H9 (cell line): ENCODE data around the gene HOXA9. TPM values are rescaled to one million over a fixed set of nuclear protein-coding genes. Genes with fewer than 3 reads are reported as not detected.

Experiments used
- DNase-seq: peaks from one replicate; pipeline ENCODE4 v3.0.0-alpha.2; 2017
- H2AFZ ChIP-seq: one replicate; pipeline ENCODE4 v1.6.1; 2013; ENCODE audit warnings: mild to moderate bottlenecking, low read length, control low read depth, moderate library complexity
- H2AK5ac ChIP-seq: 2 replicates; pipeline ENCODE4 v1.6.1; 2013; ENCODE audit warnings: low read length, control low read depth, mixed read lengths; ENCODE audit not compliant: insufficient read length
- H2BK120ac ChIP-seq: one replicate; pipeline ENCODE4 v1.6.1; 2013; ENCODE audit warnings: low read depth, mild to moderate bottlenecking, low read length, control low read depth, inconsistent platforms; ENCODE audit not compliant: poor library complexity, severe bottlenecking
- H2BK12ac ChIP-seq: 2 replicates; pipeline ENCODE4 v1.6.1; 2013; ENCODE audit warnings: low read length, control low read depth, mixed read lengths, low read depth; ENCODE audit not compliant: insufficient read length
- H2BK15ac ChIP-seq: 2 replicates; pipeline ENCODE4 v1.6.1; 2013; ENCODE audit warnings: low read depth, low read length, control low read depth
- H2BK20ac ChIP-seq: one replicate; pipeline ENCODE4 v1.6.1; 2013; ENCODE audit warnings: low read depth, mild to moderate bottlenecking, low read length, control low read depth, inconsistent platforms; ENCODE audit not compliant: poor library complexity, severe bottlenecking
- H2BK5ac ChIP-seq: 2 replicates; pipeline ENCODE4 v1.6.1; 2013; ENCODE audit warnings: low read length, control low read depth, mixed read lengths; ENCODE audit not compliant: insufficient read length
- H3K14ac ChIP-seq: 2 replicates; pipeline ENCODE4 v1.6.1; 2013; ENCODE audit warnings: low read length, control low read depth; ENCODE audit not compliant: insufficient read depth
- H3K18ac ChIP-seq: 2 replicates; pipeline ENCODE4 v1.6.1; 2013; ENCODE audit warnings: low read depth, mild to moderate bottlenecking, mixed read lengths, low read length, control low read depth; ENCODE audit not compliant: insufficient read length
- H3K23ac ChIP-seq: 2 replicates; pipeline ENCODE4 v1.6.1; 2013; ENCODE audit warnings: low read length, control low read depth, mixed read lengths, low read depth; ENCODE audit not compliant: insufficient read length
- H3K23me2 ChIP-seq: 2 replicates; pipeline ENCODE4 v1.6.1; 2013; ENCODE audit warnings: low read depth, mild to moderate bottlenecking, mixed read lengths, low read length, control low read depth; ENCODE audit not compliant: insufficient read length, poor library complexity, severe bottlenecking
- H3K27ac ChIP-seq: 2 replicates; pipeline ENCODE4 v1.5.1; 2013; ENCODE audit warnings: low read length, control low read depth, mixed read lengths, low read depth; ENCODE audit not compliant: insufficient read length
- H3K27me3 ChIP-seq: 2 replicates; pipeline ENCODE4 v1.6.1; 2013; ENCODE audit warnings: low read length, control low read depth, inconsistent platforms; ENCODE audit not compliant: insufficient read depth
- H3K4ac ChIP-seq: 2 replicates; pipeline ENCODE4 v1.6.1; 2013; ENCODE audit warnings: low read depth, mild to moderate bottlenecking, control low read depth, inconsistent platforms, low read length, moderate library complexity
- H3K4me1 ChIP-seq: 2 replicates; pipeline ENCODE4 v1.6.1; 2013; ENCODE audit warnings: low read length, control low read depth, inconsistent platforms; ENCODE audit not compliant: insufficient read depth
- H3K4me2 ChIP-seq: 2 replicates; pipeline ENCODE4 v1.6.1; 2013; ENCODE audit warnings: low read length, control low read depth, mixed read lengths; ENCODE audit not compliant: insufficient read length, insufficient read depth
- H3K56ac ChIP-seq: 2 replicates; pipeline ENCODE4 v1.6.1; 2013; ENCODE audit warnings: low read depth, mild to moderate bottlenecking, mixed read lengths, low read length, control low read depth; ENCODE audit not compliant: insufficient read length
- H3K79me1 ChIP-seq: 2 replicates; pipeline ENCODE4 v1.6.1; 2013; ENCODE audit warnings: low read depth, mild to moderate bottlenecking, moderate library complexity, low read length, control low read depth, inconsistent platforms; ENCODE audit not compliant: insufficient read depth, poor library complexity, severe bottlenecking
- H3K79me2 ChIP-seq: 2 replicates; pipeline ENCODE4 v1.6.1; 2013; ENCODE audit warnings: low read length, control low read depth, inconsistent platforms; ENCODE audit not compliant: insufficient read depth
- H3K9ac ChIP-seq: 2 replicates; pipeline ENCODE4 v1.6.1; 2013; ENCODE audit warnings: low read length, control low read depth, mixed read lengths; ENCODE audit not compliant: insufficient read length; ENCODE audit errors: extremely low read depth
- H3K9me3 ChIP-seq: one replicate; pipeline ENCODE4 v1.6.1; 2013; ENCODE audit warnings: low read depth, low read length, inconsistent platforms; ENCODE audit not compliant: control insufficient read depth
- H3T11ph ChIP-seq: one replicate; pipeline ENCODE4 v1.6.1; 2013; ENCODE audit warnings: mild to moderate bottlenecking, low read length, control low read depth, inconsistent platforms
- H4K20me1 ChIP-seq: one replicate; pipeline ENCODE4 v1.6.1; 2013; ENCODE audit not compliant: control insufficient read depth, insufficient read length, insufficient read depth
- H4K5ac ChIP-seq: 2 replicates; pipeline ENCODE4 v1.6.1; 2013; ENCODE audit warnings: low read depth, mild to moderate bottlenecking, mixed read lengths, low read length, control low read depth; ENCODE audit not compliant: insufficient read length
- H4K8ac ChIP-seq: replicated peaks from 2 replicates; pipeline ENCODE4 v1.6.1; 2013; ENCODE audit warnings: low read length, control low read depth, mixed read lengths, low read depth; ENCODE audit not compliant: insufficient read length
- H4K91ac ChIP-seq: 2 replicates; pipeline ENCODE4 v1.6.1; 2013; ENCODE audit warnings: low read depth, mild to moderate bottlenecking, moderate library complexity, mixed read lengths, low read length, control low read depth; ENCODE audit not compliant: insufficient read length
- H3K27ac Mint-ChIP-seq, 3 experiments: 2 replicates in 2 of 3; 3 replicates in 1 of 3; pipeline ENCODE4 v1.8.0; 2020 to 2021; ENCODE audit warnings: mixed read lengths in 3 of 3, mild to moderate bottlenecking in 1 of 3, moderate library complexity in 1 of 3
- H3K27me3 Mint-ChIP-seq: 2 replicates; pipeline ENCODE4 v1.8.0; 2021; ENCODE audit warnings: low read depth, mild to moderate bottlenecking, moderate library complexity, mixed read lengths
- H3K36me3 Mint-ChIP-seq, 3 experiments: 2 replicates in 2 of 3; 3 replicates in 1 of 3; pipeline ENCODE4 v1.8.0; 2020 to 2021; ENCODE audit warnings: low read depth in 3 of 3, mixed read lengths in 3 of 3; ENCODE audit not compliant: insufficient read depth in 1 of 3
- H3K4me1 Mint-ChIP-seq, 2 experiments: 2 replicates each; pipeline ENCODE4 v1.8.0; 2020; ENCODE audit warnings: mixed read lengths in 2 of 2
- H3K4me3 Mint-ChIP-seq, 2 experiments: 2 replicates in 1 of 2; 3 replicates in 1 of 2; pipeline ENCODE4 v1.8.0; 2020 to 2021; ENCODE audit warnings: mild to moderate bottlenecking in 2 of 2, mixed read lengths in 2 of 2, moderate library complexity in 1 of 2
- H3K9me3 Mint-ChIP-seq, 2 experiments: 2 replicates in 1 of 2; 3 replicates in 1 of 2; pipeline ENCODE4 v1.8.0; 2020; ENCODE audit warnings: mild to moderate bottlenecking in 2 of 2, mixed read lengths in 2 of 2, moderate library complexity in 1 of 2
- WGBS: extraction: QIAGEN DNeasy Blood & Tissue Kit; methylation state at CpG from one replicate; pipeline ENCODE4 v1.1.7; 2013; ENCODE audit warnings: missing lambda C conversion rate, low lambda C conversion rate, mixed read lengths; ENCODE audit not compliant: insufficient read length; ENCODE audit errors: extremely low coverage; 5-methylcytosine and 5-hydroxymethylcytosine counted together
- total RNA-seq: library from RNA; stranded (reverse); gene quantifications from 2 replicates; pipeline ENCODE4 v1.2.1, GENCODE V29; 2021
- TF ChIP-seq, protein P1 (sequence below): fragments of 200-600 bp; sonication (generic); conservative IDR thresholded peaks from 3 replicates; pipeline ENCODE4 v1.8.0; 2021; ENCODE audit warnings: antibody characterized with exemption, mild to moderate bottlenecking

The HOXA9 gene
- total RNA-seq, 1 experiment from 2014 or later, result not detected

DNA sequence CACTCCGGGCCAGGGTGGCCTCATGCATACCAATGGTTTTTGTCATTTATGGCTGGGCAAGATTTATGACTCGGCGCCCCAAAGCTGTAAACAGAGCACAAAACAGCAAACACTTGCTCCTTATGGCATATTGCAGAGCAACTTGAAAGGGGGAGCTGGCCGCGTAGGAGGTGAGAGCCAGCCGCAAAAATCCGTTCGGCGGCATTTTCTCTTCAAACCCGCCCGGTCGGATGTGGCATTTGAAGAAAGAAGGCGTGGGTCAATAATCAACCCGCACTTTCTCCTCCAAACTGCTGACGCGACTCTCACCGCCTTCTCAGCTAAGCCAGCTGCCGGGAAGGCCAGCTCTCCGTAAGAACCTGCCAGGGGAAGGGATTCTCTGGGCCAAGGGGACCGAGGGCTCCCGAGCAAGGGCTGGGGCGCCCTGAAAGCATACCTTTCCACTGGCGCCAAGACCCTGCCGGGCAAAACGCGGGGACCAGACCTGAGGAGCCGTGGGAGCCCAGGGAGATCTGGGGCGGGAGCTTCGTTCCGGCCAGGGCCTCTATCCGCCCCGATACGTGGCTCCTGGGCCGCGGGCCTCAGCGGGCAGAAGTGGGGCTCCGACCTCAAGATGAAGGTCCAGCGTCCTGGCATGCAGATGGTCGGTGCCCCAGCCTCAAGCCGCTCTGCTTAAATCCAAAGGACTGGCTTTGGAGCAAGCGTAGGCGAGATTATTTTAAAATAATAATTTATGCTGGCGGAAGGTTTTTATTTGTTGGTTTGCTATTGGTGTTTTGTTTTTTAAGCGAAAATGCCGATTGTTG is 49.9 kb downstream of the HOXA9 start:
- H3K27me3 Mint-ChIP-seq, result peaks cover 98% of the 10 kb centered on the region
- H3K4me2 ChIP-seq, result no peak overlapping the region
- no peak overlapping the region for H2AFZ ChIP-seq
- no peak overlapping the region for H4K5ac ChIP-seq
- no peak overlapping the region for H3K18ac ChIP-seq
- DNase-seq, result no peak
- no peak overlapping the region for H2BK120ac ChIP-seq
- no peak overlapping the region for H3K27ac ChIP-seq
- H3K9me3 ChIP-seq, result no peaks in the 10 kb centered on the region
- H3K4ac ChIP-seq, result no peak overlapping the region
- H3K56ac ChIP-seq, result no peak overlapping the region
- H3K27ac Mint-ChIP-seq, result no peak overlapping the region
- no peak overlapping the region for H3K23ac ChIP-seq
- no peaks in the 10 kb centered on the region for H4K20me1 ChIP-seq
- H2BK15ac ChIP-seq, result no peak overlapping the region
- H3T11ph ChIP-seq, result no peak overlapping the region
- H3K9me3 Mint-ChIP-seq, result peaks cover 0 to 7% of the 10 kb centered on the region in 2 experiments; a peak in 3 of 5 replicates
- H4K8ac ChIP-seq, result no peak overlapping the region
- no peak overlapping the region for H2BK5ac ChIP-seq
- no peak overlapping the region for H3K4me3 Mint-ChIP-seq
- peaks cover 97% of the 10 kb centered on the region for H3K27me3 ChIP-seq
- no peak overlapping the region for H2AK5ac ChIP-seq
- no peaks in the 10 kb centered on the region for H3K79me2 ChIP-seq
- H3K4me1 ChIP-seq, result no peaks in the 10 kb centered on the region
- H3K14ac ChIP-seq, result no peak overlapping the region
- H4K91ac ChIP-seq, result no peak overlapping the region
- peaks cover 0 to 5% (median 0%) of the 10 kb centered on the region in 3 experiments; a peak in 1 of 7 replicates for H3K36me3 Mint-ChIP-seq
- H3K9ac ChIP-seq, result no peak overlapping the region
- H2BK20ac ChIP-seq, result no peak overlapping the region
- H2BK12ac ChIP-seq, result no peak overlapping the region
- peaks cover 3% of the 10 kb centered on the region for H3K23me2 ChIP-seq
- no peaks in the 10 kb centered on the region for H3K79me1 ChIP-seq
- H3K4me1 Mint-ChIP-seq, result peaks cover 8 to 19% of the 10 kb centered on the region in 2 experiments; a peak in 3 of 4 replicates
- no CpG with 5 or more reads among the region's 45 CpGs for WGBS
- TF ChIP-seq, protein P1, sequence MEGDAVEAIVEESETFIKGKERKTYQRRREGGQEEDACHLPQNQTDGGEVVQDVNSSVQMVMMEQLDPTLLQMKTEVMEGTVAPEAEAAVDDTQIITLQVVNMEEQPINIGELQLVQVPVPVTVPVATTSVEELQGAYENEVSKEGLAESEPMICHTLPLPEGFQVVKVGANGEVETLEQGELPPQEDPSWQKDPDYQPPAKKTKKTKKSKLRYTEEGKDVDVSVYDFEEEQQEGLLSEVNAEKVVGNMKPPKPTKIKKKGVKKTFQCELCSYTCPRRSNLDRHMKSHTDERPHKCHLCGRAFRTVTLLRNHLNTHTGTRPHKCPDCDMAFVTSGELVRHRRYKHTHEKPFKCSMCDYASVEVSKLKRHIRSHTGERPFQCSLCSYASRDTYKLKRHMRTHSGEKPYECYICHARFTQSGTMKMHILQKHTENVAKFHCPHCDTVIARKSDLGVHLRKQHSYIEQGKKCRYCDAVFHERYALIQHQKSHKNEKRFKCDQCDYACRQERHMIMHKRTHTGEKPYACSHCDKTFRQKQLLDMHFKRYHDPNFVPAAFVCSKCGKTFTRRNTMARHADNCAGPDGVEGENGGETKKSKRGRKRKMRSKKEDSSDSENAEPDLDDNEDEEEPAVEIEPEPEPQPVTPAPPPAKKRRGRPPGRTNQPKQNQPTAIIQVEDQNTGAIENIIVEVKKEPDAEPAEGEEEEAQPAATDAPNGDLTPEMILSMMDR, result no peak
